NCI-H774 (cell line): Measurements from ENCODE around the gene HK2.

Experiments
- DNase-seq: peaks from one replicate; lab custom pipeline; 2025; lab: John Stamatoyannopoulos, UW

The HK2 gene

GRCh38 chr2:74937221-74937880, 103.4 kb downstream of the HK2 start:
- no peak for DNase-seq

GRCh38 chr2:74938264-74938663, 104.3 kb downstream of the HK2 start:
- no peak for DNase-seq

- no peak for DNase-seq
These were observed 106.2 kb downstream of the HK2 start for GRCh38 chr2:74939919-74940812.

GRCh38 chr2:74941284-74941683, 107.4 kb downstream of the HK2 start:
- no peak for DNase-seq

GRCh38 chr2:74942263-74942662, 108.3 kb downstream of the HK2 start:
- DNase-seq, result no peak
